ENCODE measurements around the gene ST3GAL4. TPM values are rescaled to one million over a fixed set of nuclear protein-coding genes. Genes with fewer than 3 reads are reported as not detected.

Gene ST3GAL4
- total RNA-seq, 1 donor from 2014 or later, result 39.2 TPM

- intact Hi-C loops (cut with DNase I), result no loop called here
- Histone ChIP-seq H3K36me3 (peaks cover 25% of the 10 kb centered on the region), H3K27ac (peak overlapping the region; percentile 11), H3K9me3 (no peaks in the 10 kb centered on the region), H3K4me3 (no peak overlapping the region), H3K27me3 (no peaks in the 10 kb centered on the region), H3K4me1 (peaks cover 12% of the 10 kb centered on the region)
- ATAC-seq (no peak), DNase-seq (peak; percentile 46)
- TF ChIP-seq CTCF (IDR thresholded peaks at IDR 0.05), result no peak
Observed at GRCh38 chr11:126336671-126337101, 18.8 kb upstream of the ST3GAL4 start.

GRCh38 chr11:126337126-126337473, 18.4 kb upstream of the ST3GAL4 start:
- no peak overlapping the region for H3K27ac ChIP-seq

GRCh38 chr11:126337474-126338241, 17.8 kb upstream of the ST3GAL4 start:
- no peak overlapping the region for H3K4me3 ChIP-seq
- DNase-seq (peak; percentile 57), ATAC-seq (no peak)
- intact Hi-C loops (cut with DNase I), result no loop called here
- no peak overlapping the region for H3K27ac ChIP-seq
- no peaks in the 10 kb centered on the region for H3K27me3 ChIP-seq
- TF ChIP-seq CTCF (IDR thresholded peaks at IDR 0.05), result no peak
- H3K9me3 ChIP-seq, result no peaks in the 10 kb centered on the region
- peaks cover 17% of the 10 kb centered on the region for H3K36me3 ChIP-seq
- H3K4me1 ChIP-seq, result peaks cover 12% of the 10 kb centered on the region

More at GRCh38 chr11:126337126-126337473, 18.4 kb upstream of the ST3GAL4 start:
- no peak for ATAC-seq
- intact Hi-C loops (cut with DNase I), result no loop called here
- Histone ChIP-seq H3K4me3 (no peak overlapping the region), H3K9me3 (no peaks in the 10 kb centered on the region), H3K4me1 (peaks cover 12% of the 10 kb centered on the region), H3K36me3 (peaks cover 22% of the 10 kb centered on the region), H3K27me3 (no peaks in the 10 kb centered on the region)
- no peak for TF ChIP-seq CTCF (IDR thresholded peaks at IDR 0.05)
- no peak for DNase-seq

GRCh38 chr11:126338346-126339055, 17.0 kb upstream of the ST3GAL4 start:
- intact Hi-C loops (cut with DNase I), result no loop called here
- H3K27ac ChIP-seq, result no peak overlapping the region
- TF ChIP-seq CTCF (IDR thresholded peaks at IDR 0.05), result no peak

GRCh38 chr11:126339073-126339862, 16.2 kb upstream of the ST3GAL4 start:
- Histone ChIP-seq H3K4me1 (peaks cover 12% of the 10 kb centered on the region), H3K4me3 (no peak overlapping the region), H3K27ac (peak overlapping the region; percentile 43), H3K27me3 (no peaks in the 10 kb centered on the region), H3K9me3 (no peaks in the 10 kb centered on the region), H3K36me3 (peaks cover 25% of the 10 kb centered on the region)
- no peak for ATAC-seq
- peak; percentile 51 for DNase-seq
- no peak for TF ChIP-seq CTCF (IDR thresholded peaks at IDR 0.05)
- intact Hi-C loops (cut with DNase I), result no loop called here

More at GRCh38 chr11:126338346-126339055, 17.0 kb upstream of the ST3GAL4 start:
- peak; percentile 19 for ATAC-seq
- H3K27me3 ChIP-seq, result no peaks in the 10 kb centered on the region
- peaks cover 12% of the 10 kb centered on the region for H3K4me1 ChIP-seq
- H3K9me3 ChIP-seq, result no peaks in the 10 kb centered on the region
- peak; percentile 70 for DNase-seq
- H3K36me3 ChIP-seq, result peaks cover 23% of the 10 kb centered on the region
- H3K4me3 ChIP-seq, result no peak overlapping the region

Measured in upper lobe of right lung (tissue), 1 donor.